Small intestine (tissue), 7 donors: ENCODE measurements around the gene CCDC88C. TPM values are rescaled to one million over a fixed set of nuclear protein-coding genes. Genes with fewer than 3 reads are reported as not detected.

Source experiments
- DNase-seq, 2 donors: peaks; one replicate each; pipeline versions ENCODE4 v3.0.0 to v3.0.0-alpha.2; 2013
- FAIRE-seq: peaks from 2 replicates; lab custom pipeline; 2012; peaks lifted over from hg19 to GRCh38; lab: Jason Lieb, UNC
- H3K27ac ChIP-seq, 3 donors: one replicate each; pipeline ENCODE4 v1.5.1; 2013; ENCODE audit warnings: low read length in 2 of 3, mild to moderate bottlenecking in 2 of 3, control low read depth in 1 of 3, inconsistent platforms in 1 of 3, low read depth in 1 of 3, moderate library complexity in 1 of 3
- H3K27me3 ChIP-seq, 3 donors: one replicate each; pipeline ENCODE4 v1.6.1; 2013; ENCODE audit warnings: low read length in 3 of 3, inconsistent platforms in 1 of 3; ENCODE audit not compliant: control insufficient read depth in 3 of 3, insufficient read depth in 3 of 3
- H3K36me3 ChIP-seq, 3 donors: one replicate each; pipeline ENCODE4 v1.6.1; 2013; ENCODE audit warnings: low read length in 3 of 3, inconsistent platforms in 1 of 3, low read depth in 1 of 3, mild to moderate bottlenecking in 1 of 3, moderate library complexity in 1 of 3; ENCODE audit not compliant: control insufficient read depth in 3 of 3, insufficient read depth in 2 of 3
- H3K4me1 ChIP-seq, 3 donors: one replicate each; pipeline ENCODE4 v1.6.1; 2013; ENCODE audit warnings: low read length in 2 of 3, inconsistent platforms in 1 of 3, low read depth in 1 of 3, mild to moderate bottlenecking in 1 of 3, moderate library complexity in 1 of 3; ENCODE audit not compliant: control insufficient read depth in 3 of 3, insufficient read depth in 2 of 3
- H3K4me3 ChIP-seq, 3 donors: one replicate each; pipeline ENCODE4 v1.5.1; 2013; ENCODE audit warnings: low read length in 3 of 3, control low read depth in 1 of 3, inconsistent platforms in 1 of 3, low read depth in 1 of 3, mild to moderate bottlenecking in 1 of 3, moderate library complexity in 1 of 3
- H3K9me3 ChIP-seq, 2 donors: one replicate each; pipeline ENCODE4 v1.6.1; 2013; ENCODE audit warnings: low read depth in 1 of 2, low read length in 1 of 2; ENCODE audit not compliant: control insufficient read depth in 2 of 2, insufficient read depth in 1 of 2
- WGBS, 3 donors: extraction: QIAGEN DNeasy Blood & Tissue Kit; methylation state at CpG; one replicate each; pipeline ENCODE4 v1.1.7; 2013; 5-methylcytosine and 5-hydroxymethylcytosine counted together
- polyA plus RNA-seq, 4 donors: library from polyadenylated mRNA; stranded (reverse) in 3 of 4; unstranded in 1 of 4; fragments of 200-250 nt in 3 of 4; fragments of 120-200 nt in 1 of 4; gene quantifications; one replicate each; pipeline versions ENCODE4 v1.2.1 to v1.2.3, GENCODE V29; 2013
- donor health status: healthy with polysubstance abuse.
- donor health status: control.
- donor health status: control.
- donor health status: Bipolar disorder and iron deficiency.
- donor health status: healthy.

Gene CCDC88C
- polyA plus RNA-seq, 4 donors: 13.2 to 25.9 (median 18.3) TPM

DNA sequence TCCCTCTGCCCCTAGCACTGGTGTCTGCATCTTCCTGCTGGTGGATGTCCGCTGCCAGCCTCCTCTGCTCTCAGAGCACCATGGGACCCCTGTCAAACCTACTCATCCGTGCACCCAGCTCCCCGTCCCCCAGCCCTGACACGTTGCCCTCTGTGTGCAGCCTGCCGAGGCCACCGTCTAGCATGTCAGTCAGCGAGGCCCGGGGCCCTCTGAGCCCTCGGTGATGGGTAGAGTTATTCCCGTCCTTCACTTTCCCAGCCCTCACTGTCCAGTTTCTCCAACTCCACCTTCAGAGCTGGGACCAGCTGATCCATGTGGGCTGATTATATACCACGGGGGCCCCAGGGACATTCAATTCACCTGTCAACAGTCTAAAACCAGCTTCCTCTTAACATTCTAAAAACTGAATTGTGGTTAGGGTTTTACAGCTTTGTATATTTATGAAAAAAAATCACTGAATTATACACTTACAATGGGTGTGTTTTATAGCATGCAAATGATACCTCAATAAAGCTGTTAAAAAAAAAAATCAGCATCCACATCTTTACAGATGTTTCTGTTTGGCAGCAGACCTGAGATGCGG lies 61.3 kb downstream of the CCDC88C start:
- FAIRE-seq: no peak
- no peaks in the 10 kb centered on the region for H3K9me3 ChIP-seq
- no peak overlapping the region for H3K4me3 ChIP-seq
- peak overlapping the region in 1 of 3 donors; percentile 35 for H3K27ac ChIP-seq
- peaks cover 0 to 46% (median 5%) of the 10 kb centered on the region in 3 donors for H3K4me1 ChIP-seq
- H3K27me3 ChIP-seq: no peaks in the 10 kb centered on the region
- 63 to 71% (median 70%) methylated on average over 12 of the region's 12 CpGs for WGBS, 3 donors
- no peak for DNase-seq
- H3K36me3 ChIP-seq: peaks cover 0 to 53% (median 0%) of the 10 kb centered on the region in 3 donors

DNA sequence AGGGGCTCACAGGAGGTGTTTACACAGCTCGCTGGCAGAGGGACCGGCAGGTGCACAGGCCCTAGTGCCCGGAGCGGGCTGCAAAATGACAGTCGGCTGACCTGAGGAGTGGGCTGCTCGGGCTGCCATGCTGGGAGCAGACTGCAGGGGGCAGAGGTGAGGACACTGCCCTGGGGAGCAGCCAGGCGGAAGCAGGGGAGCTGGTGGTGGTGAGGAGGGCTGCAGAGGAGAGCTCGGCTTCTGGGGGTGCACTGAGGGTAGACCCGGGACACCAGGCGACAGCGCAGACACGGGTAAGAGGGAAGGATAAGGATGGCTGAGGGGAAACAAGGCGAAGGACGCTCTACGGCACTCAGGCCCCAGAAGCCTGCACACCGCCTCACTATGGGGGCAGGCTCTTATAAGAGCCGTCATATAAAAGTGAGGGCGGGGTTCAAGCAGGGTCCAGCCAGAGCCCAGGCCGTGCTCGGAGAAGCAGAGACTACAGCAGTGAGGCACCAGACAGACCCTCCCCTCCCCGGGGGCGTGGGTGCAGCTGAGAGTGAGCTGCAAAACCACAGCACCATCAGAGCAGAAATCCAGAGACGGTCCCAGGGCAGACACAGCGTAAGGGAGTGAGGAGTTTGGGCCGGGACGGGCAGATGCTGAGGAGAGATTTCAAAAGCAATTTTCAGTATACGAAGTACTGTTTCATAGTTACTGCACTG lies 62.5 kb downstream of the CCDC88C start:
- 67 to 75% (median 74%) methylated on average over 27 of the region's 27 CpGs for WGBS, 3 donors
- Histone ChIP-seq H3K4me3 (no peak overlapping the region), H3K9me3 (no peaks in the 10 kb centered on the region), H3K27ac (peak overlapping the region in 2 of 3 donors; percentile 5 to 51), H3K27me3 (no peaks in the 10 kb centered on the region), H3K4me1 (peaks cover 0 to 54% (median 6%) of the 10 kb centered on the region in 3 donors), H3K36me3 (peaks cover 0 to 53% (median 0%) of the 10 kb centered on the region in 3 donors)
- DNase-seq: peak in 1 of 2 donors; percentile 35
- FAIRE-seq: no peak

DNA sequence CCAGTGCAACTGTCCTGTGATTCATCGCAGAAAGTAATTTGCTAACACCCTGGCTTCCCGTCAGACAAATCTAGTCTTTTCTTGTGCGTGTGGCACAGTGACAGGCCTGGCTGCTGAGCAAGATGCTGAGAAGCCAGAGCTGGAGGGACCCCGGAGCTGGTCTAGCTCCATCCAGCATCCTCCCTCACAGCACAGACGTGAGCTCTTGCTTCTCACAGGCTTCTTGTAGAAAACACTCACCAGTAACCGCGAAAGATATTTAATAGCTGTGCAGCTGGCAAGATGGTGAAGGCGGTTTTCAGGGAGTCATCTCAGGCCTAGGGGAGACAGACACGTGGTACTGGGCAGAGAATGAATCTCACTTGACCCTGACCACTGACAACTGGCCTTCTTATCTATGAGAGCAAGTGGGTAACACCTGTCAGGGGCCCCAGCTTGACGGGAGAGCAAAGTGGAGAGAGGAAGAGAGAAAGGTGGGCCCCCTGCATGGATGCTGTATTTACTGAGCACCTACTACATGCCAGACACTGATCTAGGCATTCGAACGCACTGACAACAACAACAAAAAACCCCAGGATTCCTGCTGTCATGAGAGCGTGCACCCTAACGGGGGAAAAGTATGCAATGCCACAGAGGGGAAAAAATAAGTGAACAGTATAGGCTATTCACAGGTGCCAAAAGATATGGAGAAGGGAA lies 63.3 kb downstream of the CCDC88C start:
- no peaks in the 10 kb centered on the region for H3K27me3 ChIP-seq
- H3K27ac ChIP-seq: peak overlapping the region in 2 of 3 donors; percentile 5 to 28
- H3K4me1 ChIP-seq: peaks cover 0 to 54% (median 6%) of the 10 kb centered on the region in 3 donors
- 77 to 80% (median 78%) methylated on average over 14 of the region's 14 CpGs for WGBS, 3 donors
- peaks cover 0 to 1% of the 10 kb centered on the region in 2 donors for H3K9me3 ChIP-seq
- H3K4me3 ChIP-seq: no peak overlapping the region
- no peak for DNase-seq
- H3K36me3 ChIP-seq: peaks cover 0 to 50% (median 0%) of the 10 kb centered on the region in 3 donors
- no peak for FAIRE-seq

DNA sequence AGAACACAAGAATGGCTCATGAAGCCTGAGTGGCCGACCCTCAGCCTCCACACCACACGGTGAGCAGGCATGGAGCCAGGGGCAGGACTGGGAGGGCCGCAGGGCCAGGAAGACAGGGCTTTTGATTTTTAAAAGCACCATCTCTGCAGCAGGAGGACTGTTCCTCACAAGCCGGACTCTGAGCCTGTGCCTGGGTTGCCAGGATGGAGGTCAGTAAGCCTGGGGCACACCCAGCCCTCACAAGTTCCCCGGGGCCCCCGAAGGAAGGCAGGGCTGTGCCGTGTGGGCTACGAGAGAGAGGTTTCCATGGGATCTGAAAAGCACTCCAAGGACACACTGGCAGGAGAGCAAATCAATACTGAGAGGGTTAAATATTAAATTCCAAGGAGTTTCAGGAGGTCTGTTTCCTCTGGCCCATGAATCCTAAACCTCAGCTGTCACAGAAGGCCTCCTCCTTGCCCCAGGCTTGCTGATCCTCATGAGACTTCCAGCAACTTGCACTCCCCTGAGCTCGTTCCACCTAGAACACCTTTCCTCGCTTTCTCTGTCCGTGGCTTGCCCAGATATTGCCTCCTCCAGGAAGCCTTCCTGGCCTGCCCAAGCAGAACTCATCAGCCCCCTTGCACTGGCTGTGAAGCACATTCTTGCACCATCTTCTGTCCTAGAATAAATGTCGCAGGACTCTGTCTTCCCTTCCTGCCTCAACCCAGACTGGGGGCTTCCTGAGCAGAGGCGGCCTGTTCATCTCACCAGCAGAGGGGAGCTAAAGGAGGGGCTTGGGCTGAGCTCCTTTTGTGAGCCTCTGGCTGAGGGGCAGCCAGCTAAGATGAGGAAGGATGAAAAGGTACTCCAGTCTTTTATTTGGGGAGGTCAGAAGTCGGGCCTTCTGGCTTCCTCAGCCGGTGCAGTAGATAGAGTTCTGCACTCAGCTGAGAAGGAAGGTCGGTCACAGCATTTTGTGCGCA lies 64.6 kb downstream of the CCDC88C start:
- peaks cover 0 to 48% (median 6%) of the 10 kb centered on the region in 3 donors for H3K4me1 ChIP-seq
- H3K27ac ChIP-seq: peak overlapping the region in 2 of 3 donors; percentile 31 to 68
- DNase-seq (peak in 1 of 2 donors; percentile 80), FAIRE-seq (no peak)
- 64 to 78% (median 69%) methylated on average over 17 of the region's 17 CpGs for WGBS, 3 donors
- peaks cover 0 to 4% of the 10 kb centered on the region in 2 donors for H3K9me3 ChIP-seq
- H3K4me3 ChIP-seq: no peak overlapping the region
- H3K36me3 ChIP-seq: peaks cover 0 to 38% (median 0%) of the 10 kb centered on the region in 3 donors
- no peaks in the 10 kb centered on the region for H3K27me3 ChIP-seq

DNA sequence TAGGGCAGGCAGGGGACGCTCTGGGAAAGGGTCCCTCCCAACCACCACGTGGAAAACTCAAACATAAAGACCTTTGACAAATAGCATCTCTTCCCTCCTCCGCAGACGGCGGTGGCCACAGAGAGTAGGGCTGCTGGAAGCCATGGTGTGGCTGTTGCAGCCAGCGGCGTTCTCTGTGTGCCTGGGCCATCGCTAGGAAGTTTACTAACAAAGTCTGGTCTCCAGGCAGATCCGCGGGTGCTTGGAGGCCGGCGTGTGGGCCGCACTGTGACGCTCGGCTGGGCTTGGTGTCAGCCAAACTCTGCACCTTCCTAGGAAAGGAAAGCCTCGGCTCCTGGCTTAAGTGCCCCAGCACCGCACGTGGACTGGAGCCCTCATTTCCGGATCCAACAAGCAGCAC lies 65.6 kb downstream of the CCDC88C start:
- peaks cover 0 to 48% (median 6%) of the 10 kb centered on the region in 3 donors for H3K4me1 ChIP-seq
- H3K4me3 ChIP-seq: no peak overlapping the region
- H3K27ac ChIP-seq: peak overlapping the region; percentile 23 to 68 (median 43)
- 56 to 85% (median 79%) methylated on average over 19 of the region's 19 CpGs for WGBS, 3 donors
- peaks cover 0 to 4% of the 10 kb centered on the region in 2 donors for H3K9me3 ChIP-seq
- FAIRE-seq (no peak), DNase-seq (peak in 1 of 2 donors; percentile 57)
- peaks cover 0 to 29% (median 0%) of the 10 kb centered on the region in 3 donors for H3K36me3 ChIP-seq
- H3K27me3 ChIP-seq: no peaks in the 10 kb centered on the region

DNA sequence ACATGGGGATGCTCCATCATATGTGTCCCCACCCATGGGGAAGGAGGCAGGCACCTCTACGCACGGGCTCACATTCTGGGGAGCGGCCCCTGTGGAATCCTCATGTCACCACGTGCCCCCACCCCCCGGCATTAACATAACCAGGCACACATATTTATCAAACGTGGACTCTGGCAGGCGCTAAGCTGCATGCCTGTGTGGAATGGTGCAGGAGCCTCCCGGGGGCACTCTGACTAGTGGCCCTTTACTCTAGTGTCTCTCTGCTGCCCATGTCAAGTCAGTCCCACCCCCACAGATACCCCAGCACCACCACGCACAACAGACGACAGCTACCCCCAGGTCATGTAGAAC lies 66.1 kb downstream of the CCDC88C start:
- Histone ChIP-seq H3K4me1 (peaks cover 0 to 48% (median 6%) of the 10 kb centered on the region in 3 donors), H3K9me3 (peaks cover 0 to 4% of the 10 kb centered on the region in 2 donors), H3K4me3 (peak overlapping the region in 1 of 3 donors; percentile 40), H3K36me3 (peaks cover 0 to 29% (median 0%) of the 10 kb centered on the region in 3 donors), H3K27me3 (no peaks in the 10 kb centered on the region), H3K27ac (peak overlapping the region; percentile 23 to 68 (median 43))
- DNase-seq (peak in 1 of 2 donors; percentile 52), FAIRE-seq (no peak)
- WGBS, 3 donors: 57 to 69% (median 59%) methylated on average over 10 of the region's 10 CpGs

DNA sequence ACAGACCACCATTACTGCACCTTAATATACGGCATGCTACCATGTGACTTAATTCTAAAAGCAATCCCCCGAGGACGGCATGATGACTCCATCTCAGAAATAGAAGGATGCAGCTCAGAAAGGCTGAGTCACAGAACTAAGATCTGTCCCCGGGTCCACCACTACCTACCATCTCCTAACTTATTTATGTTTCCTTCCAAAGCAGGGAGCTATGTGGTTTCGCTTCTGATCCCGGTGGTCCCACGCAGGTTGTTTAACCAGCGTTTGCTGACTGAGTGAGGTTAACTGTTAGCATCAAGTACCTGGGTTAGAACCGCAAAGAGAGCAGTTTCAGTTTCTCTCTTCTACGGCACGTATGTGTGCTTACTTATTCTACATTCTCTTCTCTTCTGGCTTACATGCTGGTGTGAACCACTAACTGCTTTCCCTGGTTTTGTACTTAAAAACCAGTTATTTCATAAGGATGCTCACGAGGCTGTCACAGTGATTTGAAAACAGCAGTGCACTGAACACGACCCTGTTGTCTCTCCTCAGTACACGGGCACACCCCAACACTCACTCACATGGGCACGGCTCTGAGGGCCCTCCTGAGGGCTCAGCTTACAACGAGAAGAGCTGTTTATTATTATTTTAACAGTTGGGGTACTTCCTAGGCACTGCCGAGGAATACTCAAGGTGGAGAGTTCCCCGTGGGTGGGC lies 66.7 kb downstream of the CCDC88C start:
- Histone ChIP-seq H3K27ac (peak overlapping the region; percentile 23 to 68 (median 65)), H3K4me1 (peaks cover 0 to 48% (median 6%) of the 10 kb centered on the region in 3 donors), H3K27me3 (no peaks in the 10 kb centered on the region), H3K9me3 (peaks cover 0 to 4% of the 10 kb centered on the region in 2 donors), H3K36me3 (peaks cover 0 to 26% (median 0%) of the 10 kb centered on the region in 3 donors), H3K4me3 (peak overlapping the region in 2 of 3 donors; percentile 24 to 40)
- DNase-seq: peak; percentile 73 to 75
- FAIRE-seq: no peak
- WGBS, 3 donors: 11 to 41% (median 17%) methylated on average over 18 of the region's 18 CpGs
